CD14-positive monocyte (primary cell): Measurements from ENCODE around the gene TACC3. TPM values are rescaled to one million over a fixed set of nuclear protein-coding genes. Genes with fewer than 3 reads are reported as not detected.

Experiments
- DNase-seq, 3 donors: peaks; one replicate each; pipeline ENCODE4 v3.0.0-alpha.2; 2011 to 2022
- H2AFZ ChIP-seq: 2 replicates; pipeline ENCODE4 v1.6.0; 2012; ENCODE audit warnings: mild to moderate bottlenecking, low read depth, low read length, inconsistent platforms; ENCODE audit not compliant: insufficient read depth, poor library complexity, severe bottlenecking
- H3K27ac ChIP-seq, 2 donors: 1 replicate in 1 of 2; 2 replicates in 1 of 2; pipeline ENCODE4 v1.5.1; 2012 to 2013; ENCODE audit warnings: low read length in 2 of 2, control low read depth in 1 of 2, inconsistent platforms in 1 of 2, low read depth in 1 of 2, mild to moderate bottlenecking in 1 of 2
- H3K27me3 ChIP-seq, 2 donors: one replicate each; pipeline versions ENCODE4 v1.6.0 to v1.6.1; 2011 to 2013; ENCODE audit warnings: low read length in 2 of 2; ENCODE audit not compliant: control insufficient read depth in 2 of 2, insufficient read depth in 2 of 2
- H3K36me3 ChIP-seq, 2 donors: replicated peaks in 1 of 2; 1 replicate in 1 of 2; 2 replicates in 1 of 2; pipeline versions ENCODE4 v1.5.1 to v1.6.1; 2012 to 2013; ENCODE audit warnings: low read length in 2 of 2, control low read depth in 1 of 2, inconsistent platforms in 1 of 2, mild to moderate bottlenecking in 1 of 2; ENCODE audit not compliant: insufficient read depth in 2 of 2, control insufficient read depth in 1 of 2
- H3K4me1 ChIP-seq, 2 donors: 1 replicate in 1 of 2; 2 replicates in 1 of 2; pipeline versions ENCODE4 v1.5.1 to v1.6.1; 2012 to 2013; ENCODE audit warnings: low read length in 2 of 2, control low read depth in 1 of 2, inconsistent platforms in 1 of 2, mild to moderate bottlenecking in 1 of 2, moderate library complexity in 1 of 2; ENCODE audit not compliant: insufficient read depth in 2 of 2, control insufficient read depth in 1 of 2
- H3K4me2 ChIP-seq: replicated peaks from 2 replicates; pipeline ENCODE3; 2012; ENCODE audit warnings: low read length, moderate library complexity, mild to moderate bottlenecking; ENCODE audit not compliant: poor library complexity, severe bottlenecking; ENCODE audit errors: extremely low read depth
- H3K4me3 ChIP-seq, 3 experiments: fragments of 200-600 bp in 1 of 3; sonication (generic) in 1 of 3; replicated peaks in 1 of 3; 1 replicate in 2 of 3; 2 replicates in 1 of 3; pipeline ENCODE4 v1.5.1; 2011 to 2013; ENCODE audit warnings: low read length in 3 of 3, mild to moderate bottlenecking in 3 of 3, control low read depth in 2 of 3, low read depth in 2 of 3, inconsistent platforms in 1 of 3, moderate library complexity in 1 of 3
- H3K79me2 ChIP-seq: 2 replicates; pipeline ENCODE4 v1.6.0; 2012; ENCODE audit warnings: mild to moderate bottlenecking, control low read depth, inconsistent platforms, low read length, moderate library complexity; ENCODE audit not compliant: insufficient read depth
- H3K9ac ChIP-seq: 2 replicates; pipeline ENCODE4 v1.6.0; 2017; ENCODE audit warnings: low read length, mild to moderate bottlenecking; ENCODE audit not compliant: insufficient read depth, poor library complexity, severe bottlenecking
- H3K9me3 ChIP-seq, 2 donors: replicated peaks in 1 of 2; 1 replicate in 1 of 2; 2 replicates in 1 of 2; pipeline versions ENCODE4 v1.5.1 to v1.6.1; 2012 to 2013; ENCODE audit warnings: low read length in 2 of 2, control low read depth in 1 of 2; ENCODE audit not compliant: control insufficient read depth in 1 of 2, insufficient read depth in 1 of 2
- H4K20me1 ChIP-seq: 2 replicates; pipeline ENCODE4 v1.6.0; 2012; ENCODE audit warnings: mild to moderate bottlenecking, low read length, control low read depth, moderate library complexity; ENCODE audit not compliant: insufficient read depth
- H3K27ac Mint-ChIP-seq, 7 donors: one replicate each; pipeline ENCODE4 v1.8.0; 2020; ENCODE audit warnings: mild to moderate bottlenecking in 7 of 7, mixed read lengths in 7 of 7, moderate library complexity in 6 of 7, inconsistent platforms in 2 of 7
- H3K27me3 Mint-ChIP-seq, 3 donors: one replicate each; pipeline ENCODE4 v1.8.0; 2021 to 2022; ENCODE audit warnings: low read depth in 3 of 3, mild to moderate bottlenecking in 3 of 3, mixed read lengths in 3 of 3, moderate library complexity in 3 of 3, inconsistent platforms in 1 of 3
- H3K36me3 Mint-ChIP-seq, 2 donors: one replicate each; pipeline ENCODE4 v1.8.0; 2020; ENCODE audit warnings: mixed read lengths in 2 of 2, inconsistent platforms in 1 of 2, mild to moderate bottlenecking in 1 of 2
- H3K4me1 Mint-ChIP-seq: one replicate; pipeline ENCODE4 v1.8.0; 2020; ENCODE audit warnings: mild to moderate bottlenecking, mixed read lengths
- H3K4me3 Mint-ChIP-seq, 2 donors: one replicate each; pipeline ENCODE4 v1.8.0; 2020; ENCODE audit warnings: mild to moderate bottlenecking in 2 of 2, mixed read lengths in 2 of 2, moderate library complexity in 1 of 2
- H3K9me3 Mint-ChIP-seq, 7 donors: one replicate each; pipeline ENCODE4 v1.8.0; 2020 to 2022; ENCODE audit warnings: mixed read lengths in 7 of 7, mild to moderate bottlenecking in 6 of 7, moderate library complexity in 6 of 7, inconsistent platforms in 2 of 7
- WGBS: methylation state at CpG from one replicate; pipeline ENCODE4 v1.1.5; 2013; ENCODE audit warnings: missing lambda C conversion rate; ENCODE audit not compliant: insufficient coverage; 5-methylcytosine and 5-hydroxymethylcytosine counted together
- intact Hi-C, 2 donors: fragments of 100-400 bp; cut with micrococcal nuclease; formaldehyde crosslinking; loops; one replicate each; pipeline versions ENCODE4 v1.15.0 to v1.15.1; 2023
- polyA plus RNA-seq, 3 donors: library from polyadenylated mRNA; depleted of rRNA in 1 of 3; unstranded in 2 of 3; stranded (reverse) in 1 of 3; fragments of 300-500 nt in 2 of 3; fragments of >200 nt in 1 of 3; fragmentation: Illumina TruSeq in 2 of 3; gene quantifications; 1 replicate in 2 of 3; 2 replicates in 1 of 3; pipeline ENCODE4 v1.2.3, GENCODE V29; 2012 to 2021
- TF ChIP-seq, protein P1 (sequence below): fragments of 200-600 bp; IDR thresholded peaks from one replicate; pipeline ENCODE4 v1.8.0; 2022; ENCODE audit warnings: antibody characterized with exemption, mild to moderate bottlenecking

TACC3 gene
- polyA plus RNA-seq, 3 donors, result 43.7 to 84.2 (median 56.6) TPM

DNA sequence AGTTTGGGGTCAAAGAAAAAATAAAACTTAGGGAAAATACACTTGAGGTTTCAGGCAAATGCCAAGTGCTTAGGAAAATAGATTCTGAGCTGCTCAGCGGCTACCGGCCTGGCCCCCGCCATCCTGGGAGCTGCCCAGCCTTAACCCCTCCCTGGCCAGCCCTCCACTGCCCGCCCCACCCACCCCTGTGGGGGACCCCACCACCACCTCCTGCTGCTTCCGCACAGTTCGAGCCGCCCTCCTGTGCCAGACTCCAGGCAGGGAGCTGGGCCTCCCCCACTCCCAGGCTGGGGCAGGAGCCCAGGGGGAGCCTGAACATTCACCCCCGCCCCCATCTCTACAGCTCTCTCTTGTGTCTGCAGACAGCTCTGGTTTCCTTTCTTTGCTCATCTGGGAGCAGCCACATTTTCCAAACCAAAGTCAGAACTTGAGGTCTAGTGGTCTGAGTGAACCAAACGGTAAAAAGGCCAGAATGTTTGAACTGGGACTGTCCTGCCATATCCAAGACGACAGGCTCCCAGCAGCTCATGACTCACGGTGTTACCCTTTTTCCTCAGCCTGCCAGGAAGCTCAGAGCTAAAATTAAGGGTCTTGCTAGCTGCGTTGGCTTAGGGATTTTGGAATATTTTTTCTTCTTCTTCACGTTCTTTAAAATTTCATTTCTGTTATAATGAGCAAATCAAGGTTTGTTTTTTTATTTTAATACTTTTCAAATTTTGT lies 67.1 kb downstream of the TACC3 start:
- intact Hi-C loops, result no loop called here
- Mint-ChIP-seq H3K27me3 (peaks cover 21 to 30% (median 24%) of the 10 kb centered on the region in 3 donors), H3K4me1 (no peaks in the 10 kb centered on the region), H3K4me3 (no peak overlapping the region), H3K36me3 (no peaks in the 10 kb centered on the region), H3K9me3 (peaks cover 0 to 6% (median 0%) of the 10 kb centered on the region in 7 donors), H3K27ac (no peak overlapping the region)
- H4K20me1 ChIP-seq, result no peaks in the 10 kb centered on the region
- H3K4me1 ChIP-seq, result no peaks in the 10 kb centered on the region
- no peak overlapping the region for H3K27ac ChIP-seq
- no peak overlapping the region for H3K4me3 ChIP-seq
- no peak overlapping the region for H3K4me2 ChIP-seq
- no peak overlapping the region for H3K9ac ChIP-seq
- TF ChIP-seq, protein P1, sequence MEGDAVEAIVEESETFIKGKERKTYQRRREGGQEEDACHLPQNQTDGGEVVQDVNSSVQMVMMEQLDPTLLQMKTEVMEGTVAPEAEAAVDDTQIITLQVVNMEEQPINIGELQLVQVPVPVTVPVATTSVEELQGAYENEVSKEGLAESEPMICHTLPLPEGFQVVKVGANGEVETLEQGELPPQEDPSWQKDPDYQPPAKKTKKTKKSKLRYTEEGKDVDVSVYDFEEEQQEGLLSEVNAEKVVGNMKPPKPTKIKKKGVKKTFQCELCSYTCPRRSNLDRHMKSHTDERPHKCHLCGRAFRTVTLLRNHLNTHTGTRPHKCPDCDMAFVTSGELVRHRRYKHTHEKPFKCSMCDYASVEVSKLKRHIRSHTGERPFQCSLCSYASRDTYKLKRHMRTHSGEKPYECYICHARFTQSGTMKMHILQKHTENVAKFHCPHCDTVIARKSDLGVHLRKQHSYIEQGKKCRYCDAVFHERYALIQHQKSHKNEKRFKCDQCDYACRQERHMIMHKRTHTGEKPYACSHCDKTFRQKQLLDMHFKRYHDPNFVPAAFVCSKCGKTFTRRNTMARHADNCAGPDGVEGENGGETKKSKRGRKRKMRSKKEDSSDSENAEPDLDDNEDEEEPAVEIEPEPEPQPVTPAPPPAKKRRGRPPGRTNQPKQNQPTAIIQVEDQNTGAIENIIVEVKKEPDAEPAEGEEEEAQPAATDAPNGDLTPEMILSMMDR, result no peak
- no peaks in the 10 kb centered on the region for H3K9me3 ChIP-seq
- peaks cover 2 to 22% of the 10 kb centered on the region in 2 donors for H3K27me3 ChIP-seq
- 84% methylated on average over 6 of the region's 13 CpGs for WGBS
- no peak overlapping the region for H2AFZ ChIP-seq
- DNase-seq, result no peak
- no peaks in the 10 kb centered on the region for H3K36me3 ChIP-seq
- H3K79me2 ChIP-seq, result no peaks in the 10 kb centered on the region

DNA sequence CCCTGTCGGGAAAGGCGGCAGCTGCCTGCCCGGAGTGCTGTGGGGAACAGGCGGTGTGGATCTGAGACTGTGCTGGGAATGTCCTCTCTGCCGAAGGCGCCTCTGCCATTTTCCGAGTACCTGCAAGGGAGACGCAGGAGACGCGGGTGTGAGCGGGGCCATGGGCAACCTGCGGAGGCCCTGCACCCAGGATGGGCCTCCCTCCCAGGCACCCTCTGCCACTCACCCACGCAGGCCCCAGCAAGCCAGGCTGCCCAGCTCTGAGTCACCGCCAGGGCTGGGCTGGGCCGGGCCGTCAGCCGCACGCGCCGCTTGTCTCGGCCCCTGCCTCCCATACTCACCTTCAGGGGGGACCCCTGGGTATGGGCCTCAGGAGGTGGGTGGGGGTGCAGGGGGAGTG lies 68.2 kb downstream of the TACC3 start:
- no peaks in the 10 kb centered on the region for H3K36me3 ChIP-seq
- TF ChIP-seq, protein P1, result no peak
- intact Hi-C loops, result no loop called here
- Mint-ChIP-seq H3K27me3 (peaks cover 24 to 38% (median 25%) of the 10 kb centered on the region in 3 donors), H3K4me1 (no peaks in the 10 kb centered on the region), H3K27ac (no peak overlapping the region), H3K9me3 (peaks cover 0 to 3% (median 0%) of the 10 kb centered on the region in 7 donors), H3K4me3 (no peak overlapping the region), H3K36me3 (no peaks in the 10 kb centered on the region)
- H3K4me2 ChIP-seq, result no peak overlapping the region
- peaks cover 5 to 9% of the 10 kb centered on the region in 2 donors for H3K4me1 ChIP-seq
- H3K9me3 ChIP-seq, result no peaks in the 10 kb centered on the region
- no peaks in the 10 kb centered on the region for H3K79me2 ChIP-seq
- H3K4me3 ChIP-seq, result no peak overlapping the region
- H3K27ac ChIP-seq, result no peak overlapping the region
- H4K20me1 ChIP-seq, result no peaks in the 10 kb centered on the region
- H3K9ac ChIP-seq, result no peak overlapping the region
- peaks cover 6 to 30% of the 10 kb centered on the region in 2 donors for H3K27me3 ChIP-seq
- no peak for DNase-seq
- WGBS, result 98% methylated on average over 8 of the region's 21 CpGs
- H2AFZ ChIP-seq, result no peak overlapping the region
